NCI-H460 (cell line): ENCODE measurements around the gene CNN3. TPM values are rescaled to one million over a fixed set of nuclear protein-coding genes. Genes with fewer than 3 reads are reported as not detected.

Source experiments
- DNase-seq: peaks from one replicate; pipeline ENCODE4 v3.0.0-alpha.2; 2016; ENCODE audit warnings: low read depth; ENCODE audit errors: extremely low read depth
- total RNA-seq: library from RNA; depleted of rRNA; stranded (reverse); fragments of >200 nt; shearing (Covaris generic); gene quantifications from 2 replicates; pipeline ENCODE4 v1.2.3, GENCODE V29; 2014; rRNA removed

CNN3 gene
- total RNA-seq, 1 experiment from 2014 or later, result 26.0 TPM

DNA sequence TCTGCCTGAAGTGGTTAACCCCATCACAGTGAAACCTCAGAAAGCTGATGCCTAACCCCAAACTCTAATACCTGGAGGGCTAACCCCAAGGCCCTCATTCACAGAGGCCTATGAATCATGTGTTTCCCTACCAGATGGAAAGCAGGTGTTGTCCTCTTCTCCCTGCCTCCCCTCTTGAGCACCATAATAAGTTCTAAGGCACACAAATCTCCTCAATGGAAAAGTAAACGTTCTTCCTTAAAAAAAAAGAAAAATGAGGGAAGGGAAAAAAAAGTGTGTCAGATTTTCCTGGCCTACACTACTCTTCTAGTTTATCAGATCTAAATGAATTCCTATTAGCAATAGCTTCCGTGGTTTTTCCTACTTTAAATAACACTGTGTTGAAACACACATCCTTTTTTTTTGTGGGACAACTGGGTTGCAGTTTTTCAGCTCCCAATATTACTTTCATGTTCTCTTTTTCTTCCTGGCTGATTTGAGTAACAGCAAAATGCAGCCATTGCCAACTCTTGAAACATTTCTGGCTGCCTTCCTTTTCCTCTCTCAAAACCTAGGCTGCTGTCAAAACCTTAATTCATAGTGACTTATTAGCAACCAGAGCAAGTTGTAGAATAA lies 63.5 kb downstream of the CNN3 start:
- no peak for DNase-seq

DNA sequence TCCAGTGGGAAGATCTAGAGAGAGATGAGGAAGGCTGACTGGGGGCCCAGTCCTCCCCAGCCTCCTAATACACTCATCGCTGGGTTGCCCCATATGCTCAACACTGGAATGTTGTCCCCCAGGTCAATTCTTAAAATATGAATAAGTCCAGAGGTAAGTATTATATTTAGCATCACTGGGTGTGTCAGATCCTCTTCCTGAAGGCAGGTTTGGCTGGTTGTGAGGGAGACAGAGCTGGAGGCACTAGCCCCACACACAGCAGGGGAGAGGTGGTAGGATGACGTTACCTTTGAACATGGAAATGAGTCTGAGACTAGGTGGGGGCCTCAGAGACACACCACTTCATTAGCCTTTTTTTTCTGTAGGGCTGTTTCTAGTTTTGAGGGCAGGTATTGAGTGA lies 64.2 kb downstream of the CNN3 start:
- DNase-seq, result no peak

DNA sequence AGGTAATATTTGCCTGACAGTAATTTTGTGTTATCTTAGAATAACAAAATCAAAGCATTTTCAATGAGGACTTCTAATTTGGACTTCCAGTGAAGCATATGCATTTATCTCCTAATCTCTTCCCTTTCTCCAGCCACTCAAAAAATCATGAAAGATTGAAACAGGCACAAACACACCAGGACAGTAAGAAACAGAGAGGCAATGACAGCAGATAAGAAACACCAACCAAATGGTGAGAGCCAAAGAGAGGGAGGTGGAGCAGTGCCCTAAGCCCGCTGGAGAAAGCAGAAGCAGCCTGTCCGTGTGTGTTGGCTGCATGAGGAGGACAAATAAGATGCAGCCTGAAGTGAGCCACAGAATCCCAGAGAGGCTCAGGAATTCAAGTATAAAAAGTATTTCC lies 67.7 kb downstream of the CNN3 start:
- DNase-seq, result no peak

DNA sequence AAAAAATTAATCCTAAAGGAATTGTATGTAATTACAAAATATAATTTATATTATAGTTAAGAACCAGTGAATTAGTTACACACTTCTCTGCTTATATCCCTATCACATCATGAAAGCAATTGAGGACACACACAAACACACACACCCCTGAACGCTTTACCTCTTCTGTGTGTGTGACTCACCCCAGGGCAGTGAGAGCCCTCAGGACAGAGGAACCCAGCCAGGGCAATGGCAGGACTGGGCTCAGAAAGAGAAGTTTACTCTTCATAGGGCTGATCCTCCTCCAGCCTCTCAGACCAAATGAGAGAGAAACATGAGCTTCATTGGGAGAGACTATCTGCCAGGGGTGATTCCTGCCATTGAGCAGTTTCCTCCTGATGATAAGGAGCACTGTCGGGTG lies 68.6 kb downstream of the CNN3 start:
- DNase-seq, result no peak

DNA sequence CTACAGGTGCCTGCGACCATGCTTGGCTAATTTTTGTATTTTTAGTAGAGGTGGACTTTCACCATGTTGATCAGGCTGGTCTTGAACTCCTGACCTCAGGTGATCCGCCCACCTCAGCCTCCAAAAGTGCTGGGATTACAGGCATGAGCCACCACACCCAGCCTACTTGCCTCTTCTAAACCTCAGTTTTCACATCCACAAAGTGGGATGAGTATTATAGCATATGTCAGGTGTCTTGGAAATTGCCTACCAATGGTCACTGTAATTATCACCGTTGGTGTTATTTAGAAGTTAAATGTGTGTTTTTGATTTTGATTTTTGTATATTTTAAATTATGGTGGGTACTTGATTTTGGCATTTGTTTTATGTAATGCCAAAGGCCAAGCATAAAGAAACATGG lies 70.0 kb downstream of the CNN3 start:
- no peak for DNase-seq

DNA sequence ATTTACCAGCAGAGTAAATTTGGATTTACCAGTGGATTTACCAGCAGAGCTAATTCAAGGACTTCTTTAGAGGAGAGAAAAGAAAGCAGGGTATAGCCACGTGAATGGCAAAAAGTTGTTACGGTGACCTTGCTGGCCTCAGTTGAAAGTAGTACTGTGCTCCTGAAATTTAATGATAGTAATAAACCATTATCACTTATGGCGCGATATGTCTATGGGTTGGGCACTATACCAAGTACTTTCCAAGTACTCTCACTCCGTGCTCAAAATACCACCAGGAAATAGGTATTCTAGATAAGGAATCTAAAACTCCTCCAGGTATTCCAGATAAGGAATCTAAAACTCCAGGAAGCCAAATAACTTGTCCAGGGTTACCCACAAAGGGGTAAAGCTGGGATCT lies 70.9 kb downstream of the CNN3 start:
- DNase-seq, result no peak

DNA sequence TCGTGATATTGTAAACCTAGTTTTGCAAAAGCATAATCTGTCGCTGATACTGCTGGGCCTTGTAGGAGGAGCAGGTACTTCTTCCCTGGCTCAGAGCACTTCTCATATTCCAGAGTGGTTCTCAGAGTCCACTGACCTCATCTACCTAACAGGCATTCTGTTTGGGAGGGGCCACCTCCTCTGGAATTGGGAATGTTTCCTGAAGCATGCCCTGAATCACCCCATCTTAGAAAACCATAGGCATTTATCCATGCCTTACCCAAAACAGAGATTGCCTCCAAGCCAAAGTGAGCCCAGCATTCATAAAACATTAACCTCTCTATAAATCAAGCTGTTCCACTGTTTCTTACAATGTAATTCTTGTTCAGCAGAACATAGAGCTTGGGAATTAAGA lies 71.6 kb downstream of the CNN3 start:
- no peak for DNase-seq

DNA sequence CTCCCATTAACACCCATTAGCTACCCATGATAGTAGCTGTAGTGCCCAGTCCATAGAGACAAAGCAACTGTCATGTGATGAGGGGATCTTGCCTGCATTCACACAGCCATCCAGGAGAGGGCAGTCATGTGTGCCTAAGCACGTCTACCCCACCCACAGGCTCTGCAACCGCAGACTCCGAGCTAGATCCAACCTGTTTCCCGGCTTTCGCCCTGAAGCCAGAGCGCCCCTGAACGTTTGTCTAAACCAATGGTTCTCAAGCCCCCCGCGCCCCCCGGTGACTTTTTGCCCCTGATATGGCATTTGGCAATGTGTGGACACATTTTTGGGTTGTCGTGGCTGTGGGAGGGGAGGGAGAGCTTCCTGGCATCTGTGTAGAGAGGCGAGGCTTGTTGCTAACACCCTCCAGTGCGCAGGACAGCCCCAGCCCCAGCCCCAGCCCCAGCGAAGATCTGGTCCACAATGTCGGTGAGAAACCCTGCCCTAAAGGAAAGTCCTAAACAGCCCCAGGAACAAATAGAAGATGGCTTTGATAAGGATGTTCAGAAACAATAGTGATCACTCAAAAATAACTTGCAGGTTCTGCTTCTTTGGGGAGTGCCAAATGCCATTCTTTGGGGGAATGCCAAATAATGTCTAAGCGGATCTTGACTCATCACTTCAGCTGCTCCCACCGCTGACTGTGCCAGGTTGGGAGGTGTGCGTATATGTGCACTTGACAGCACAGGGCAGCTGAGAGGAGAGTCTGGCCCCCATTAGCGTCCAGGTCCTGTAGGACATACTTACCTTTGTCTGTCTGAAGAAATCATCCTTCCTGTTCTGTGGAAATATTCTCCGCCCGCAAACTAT lies 72.2 kb downstream of the CNN3 start:
- peak; percentile 86 for DNase-seq

DNA sequence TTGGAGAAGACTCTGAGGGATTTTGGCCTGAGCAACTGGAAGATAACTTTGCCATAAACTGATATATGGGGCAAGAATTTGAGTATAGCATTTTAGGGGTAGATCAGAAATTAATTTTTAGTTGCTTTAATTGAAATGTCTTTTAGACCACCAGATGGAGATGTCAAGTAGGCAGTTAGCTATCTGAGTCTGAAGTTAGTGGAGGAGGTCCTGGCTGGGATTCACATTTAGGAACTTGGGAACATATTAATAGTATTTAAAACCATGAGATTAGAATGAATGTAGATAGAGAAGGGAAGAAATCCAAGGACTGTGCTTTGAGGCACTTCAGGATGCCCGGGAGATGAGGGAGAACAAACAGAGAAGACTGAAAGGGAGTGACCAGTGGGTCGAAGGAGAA lies 74.1 kb downstream of the CNN3 start:
- DNase-seq, result no peak

DNA sequence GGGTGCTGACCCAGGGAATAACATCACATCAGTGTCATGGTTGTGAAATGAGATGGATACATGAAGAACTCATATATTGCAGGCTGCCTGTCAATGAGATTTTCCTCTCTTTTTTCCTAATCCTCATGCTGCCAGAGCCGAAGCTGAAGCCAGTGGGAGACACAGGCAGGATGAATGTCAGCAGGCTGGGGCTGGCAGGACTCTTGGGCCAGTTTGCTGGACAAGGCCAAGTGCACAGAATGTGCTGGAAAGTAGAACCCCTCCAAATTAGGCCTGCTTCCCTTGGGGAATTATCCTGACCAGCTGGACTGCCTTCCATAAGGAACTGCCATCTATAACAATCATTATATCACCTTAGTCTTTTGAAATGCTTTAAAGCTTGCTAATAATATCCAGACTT lies 75.3 kb downstream of the CNN3 start:
- no peak for DNase-seq

Other genes with a start within 250 kb of the CNN3 start
- 1.0 and 3.4 TPM in 2 replicates for gene SLC44A3, start 106.8 kb downstream of the CNN3 start, total RNA-seq
- gene ALG14, start 145.8 kb upstream of the CNN3 start, total RNA-seq, result 2.3 and 3.6 TPM in 2 replicates
- gene TLCD4, start 190.2 kb upstream of the CNN3 start, total RNA-seq, result 10.2 and 10.5 TPM in 2 replicates